Endothelial cell of umbilical vein (primary cell): ENCODE measurements around the gene CFAP161. TPM values are rescaled to one million over a fixed set of nuclear protein-coding genes. Genes with fewer than 3 reads are reported as not detected.

Source experiments
- BruUV-seq: library from RNA; stranded (reverse); fragments of 400-500 nt; replicated peaks from 2 replicates; lab custom pipeline; 2021; lab: Mats Ljungman, UMichigan
- CTCF ChIA-PET: fragments of 300-600, 350-600 bp; sonication (Branson Sonifier 250); formaldehyde crosslinking; loops from one replicate; lab custom pipeline; 2021; ENCODE audit warnings: antibody characterized with exemption, inconsistent platforms; lab: Charles Lee
- POLR2A ChIA-PET: fragments of 300-600, 350-600 bp; sonication (Branson Sonifier 250); formaldehyde crosslinking; loops from one replicate; lab custom pipeline; 2021; ENCODE audit warnings: antibody characterized with exemption, inconsistent platforms; lab: Charles Lee
- DNase-seq: peaks from one replicate; pipeline ENCODE4 v3.0.0-alpha.2; 2011; ENCODE audit warnings: low read depth, low spot score
- FAIRE-seq: peaks from 2 replicates; lab custom pipeline; 2011; peaks lifted over from hg19 to GRCh38; lab: Jason Lieb, UNC
- H2AFZ ChIP-seq: 2 replicates; pipeline ENCODE4 v1.6.0; 2012; ENCODE audit warnings: low read depth, low read length, control low read depth, inconsistent platforms
- H3K27ac ChIP-seq: 2 replicates; pipeline ENCODE4 v1.5.1; 2011; ENCODE audit warnings: low read depth, mild to moderate bottlenecking, control low read depth, low read length, moderate library complexity; ENCODE audit not compliant: insufficient read depth
- H3K27me3 ChIP-seq, 2 experiments: 2 replicates each; pipeline versions ENCODE4 v1.6.0 to v1.6.1; 2011; ENCODE audit warnings: low read length in 2 of 2, mixed read lengths in 1 of 2; ENCODE audit not compliant: control insufficient read depth in 2 of 2, insufficient read depth in 2 of 2
- H3K36me3 ChIP-seq, 2 experiments: 2 replicates in 1 of 2; 3 replicates in 1 of 2; pipeline ENCODE4 v1.5.1; 2011; ENCODE audit warnings: low read length in 2 of 2, mild to moderate bottlenecking in 1 of 2, moderate library complexity in 1 of 2; ENCODE audit not compliant: control insufficient read depth in 2 of 2, insufficient read depth in 2 of 2; ENCODE audit errors: extremely low read depth in 1 of 2
- H3K4me1 ChIP-seq: 3 replicates; pipeline ENCODE4 v1.5.1; 2011; ENCODE audit warnings: mild to moderate bottlenecking, low read length; ENCODE audit not compliant: control insufficient read depth, insufficient read depth; ENCODE audit errors: extremely low read depth
- H3K4me2 ChIP-seq: 2 replicates; pipeline ENCODE4 v1.6.1; 2011; ENCODE audit warnings: low read length, control low read depth, mixed read lengths; ENCODE audit not compliant: insufficient read depth
- H3K4me3 ChIP-seq, 3 experiments: fragments of 200-600 bp in 1 of 3; sonication (generic), shearing (Covaris generic) in 1 of 3; replicated peaks in 1 of 3; 2 replicates each; pipeline ENCODE4 v1.5.1; 2011 to 2016; ENCODE audit warnings: control low read depth in 3 of 3, low read length in 3 of 3, mild to moderate bottlenecking in 2 of 3, inconsistent platforms in 1 of 3, low read depth in 1 of 3, moderate library complexity in 1 of 3; ENCODE audit not compliant: insufficient read depth in 1 of 3
- H3K79me2 ChIP-seq: 2 replicates; pipeline ENCODE4 v1.6.0; 2012; ENCODE audit warnings: low read length, inconsistent platforms; ENCODE audit not compliant: control insufficient read depth, insufficient read depth
- H3K9ac ChIP-seq: replicated peaks from 2 replicates; pipeline ENCODE3; 2011; ENCODE audit warnings: low read length, control low read depth; ENCODE audit not compliant: insufficient read depth; ENCODE audit errors: extremely low read depth
- H3K9me1 ChIP-seq: replicated peaks from 3 replicates; pipeline ENCODE4 v1.6.0; 2011; ENCODE audit warnings: mild to moderate bottlenecking, low read length; ENCODE audit not compliant: control insufficient read depth, insufficient read depth; ENCODE audit errors: extremely low read depth
- H3K9me3 ChIP-seq: replicated peaks from 2 replicates; pipeline ENCODE4 v1.5.1; 2012; ENCODE audit warnings: low read length, inconsistent platforms; ENCODE audit not compliant: control insufficient read depth, insufficient read depth
- H4K20me1 ChIP-seq: replicated peaks from 2 replicates; pipeline ENCODE3; 2011; ENCODE audit warnings: mild to moderate bottlenecking, low read length; ENCODE audit not compliant: control insufficient read depth, insufficient read depth; ENCODE audit errors: extremely low read depth
- EZH2 ChIP-seq: IDR thresholded peaks from 2 replicates; pipeline ENCODE4 v1.6.1; 2012; ENCODE audit warnings: borderline replicate concordance, low read depth, mild to moderate bottlenecking, moderate library complexity, low read length, inconsistent platforms; ENCODE audit not compliant: severe bottlenecking
- FOS ChIP-seq: IDR thresholded peaks from 2 replicates; pipeline ENCODE4 v1.6.1; 2011; ENCODE audit warnings: mild to moderate bottlenecking, low read length, moderate library complexity, borderline replicate concordance; ENCODE audit not compliant: insufficient read depth
- GATA2 ChIP-seq: IDR thresholded peaks from 2 replicates; pipeline ENCODE4 v1.7.0; 2011; ENCODE audit warnings: low read depth, mild to moderate bottlenecking, moderate library complexity, mixed read lengths, low read length; ENCODE audit not compliant: insufficient read length, insufficient read depth
- JUN ChIP-seq: IDR thresholded peaks from 2 replicates; pipeline ENCODE4 v1.6.1; 2011; ENCODE audit warnings: borderline replicate concordance, low read depth; ENCODE audit not compliant: insufficient read length, insufficient read depth
- MYC ChIP-seq: IDR thresholded peaks from one replicate; pipeline ENCODE4 v1.6.1; 2011; ENCODE audit warnings: mild to moderate bottlenecking, low read depth, low read length
- POLR2A ChIP-seq: IDR thresholded peaks from 2 replicates; pipeline ENCODE4 v1.6.1; 2012; ENCODE audit warnings: low read depth, mild to moderate bottlenecking, control low read depth, low read length
- dilution Hi-C: fragments of 300-500 bp; cut with MboI; formaldehyde crosslinking; loops from one replicate; pipeline ENCODE4 v1.15.0; 2019; ENCODE audit warnings: low sequenced_read_pairs; ENCODE audit not compliant: extremely low pct_ligation_motif_present
- intact Hi-C: fragments of 100-400 bp; cut with micrococcal nuclease; formaldehyde crosslinking; loops from one replicate; pipeline ENCODE4 v1.10.0; 2022
- polyA plus RNA-seq, 4 experiments: library from polyadenylated mRNA; depleted of rRNA in 3 of 4; stranded (reverse) in 3 of 4; unstranded in 1 of 4; fragments of >200 nt; gene quantifications; 2 replicates each; pipeline versions ENCODE4 v1.2.1 to v1.2.3, GENCODE V29; 2011 to 2012; ENCODE audit warnings: missing spikeins in 1 of 4
- total RNA-seq: library from RNA; stranded (reverse); gene quantifications from 2 replicates; pipeline ENCODE4 v1.2.3, GENCODE V29; 2021
- TF ChIP-seq, protein P1 (sequence below), 2 donors: IDR thresholded peaks; 1 replicate in 1 of 2; 2 replicates in 1 of 2; pipeline ENCODE4 v1.5.1; 2011; ENCODE audit warnings: low read length in 2 of 2, mild to moderate bottlenecking in 2 of 2, moderate library complexity in 2 of 2, control low read depth in 1 of 2, inconsistent platforms in 1 of 2, low read depth in 1 of 2; ENCODE audit not compliant: insufficient read depth in 1 of 2; ENCODE audit errors: extremely low read depth in 1 of 2

The CFAP161 gene
- total and polyA plus RNA-seq, 2 donors (not counting 3 experiments of a cell fraction or from before 2014, with no cell fraction given): 0.08 TPM; not detected in 1

DNA sequence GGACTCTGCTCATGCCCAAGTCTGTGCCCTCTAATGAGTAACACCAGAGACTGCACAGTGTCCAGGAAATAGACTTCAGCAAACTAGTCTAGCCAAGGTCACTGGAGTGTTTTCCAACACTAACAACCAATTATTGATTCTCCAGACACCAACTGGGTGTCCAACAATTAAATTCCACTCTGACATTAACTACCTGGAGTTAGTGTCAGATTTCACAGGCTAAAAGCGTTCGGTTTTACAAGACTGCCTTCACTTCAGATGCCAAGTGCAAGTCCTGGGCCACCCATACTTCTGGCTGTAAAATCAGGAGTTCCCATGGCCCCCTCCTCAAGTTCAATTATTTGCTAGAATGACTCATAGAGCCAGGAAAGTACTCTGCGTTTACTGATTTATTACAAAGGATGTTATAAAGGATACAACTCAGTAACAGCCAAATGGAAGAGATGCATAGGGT, 20.8 kb upstream of the CFAP161 start:
- CTCF ChIA-PET: interaction anchor here (0.9 to 3.9 kb wide), 5 partner anchors 19 to 153 kb away, joined by 3 to 50 read pairs (median 4); no protein-coding TSS in a partner anchor
- intact Hi-C loops: no loop called here
- Histone ChIP-seq H3K4me3 (no peak overlapping the region), H4K20me1 (no peaks in the 10 kb centered on the region), H3K9me1 (no peaks in the 10 kb centered on the region), H3K4me2 (no peak overlapping the region), H3K4me1 (peaks cover 10% of the 10 kb centered on the region), H3K79me2 (no peaks in the 10 kb centered on the region), H3K9ac (no peak overlapping the region), H3K9me3 (no peaks in the 10 kb centered on the region), H3K27me3 (peaks cover 2 to 7% of the 10 kb centered on the region in 2 experiments), H3K27ac (no peak overlapping the region), H2AFZ (no peak overlapping the region), H3K36me3 (no peaks in the 10 kb centered on the region)
- FAIRE-seq (no peak), DNase-seq (peak; percentile 53)
- BruUV-seq: no TSS peak
- dilution Hi-C loops: no loop called here
- POLR2A ChIA-PET: no interaction called here
- TF ChIP-seq FOS: peak; percentile 22
- no peak for TF ChIP-seq MYC
- TF ChIP-seq, protein P1, sequence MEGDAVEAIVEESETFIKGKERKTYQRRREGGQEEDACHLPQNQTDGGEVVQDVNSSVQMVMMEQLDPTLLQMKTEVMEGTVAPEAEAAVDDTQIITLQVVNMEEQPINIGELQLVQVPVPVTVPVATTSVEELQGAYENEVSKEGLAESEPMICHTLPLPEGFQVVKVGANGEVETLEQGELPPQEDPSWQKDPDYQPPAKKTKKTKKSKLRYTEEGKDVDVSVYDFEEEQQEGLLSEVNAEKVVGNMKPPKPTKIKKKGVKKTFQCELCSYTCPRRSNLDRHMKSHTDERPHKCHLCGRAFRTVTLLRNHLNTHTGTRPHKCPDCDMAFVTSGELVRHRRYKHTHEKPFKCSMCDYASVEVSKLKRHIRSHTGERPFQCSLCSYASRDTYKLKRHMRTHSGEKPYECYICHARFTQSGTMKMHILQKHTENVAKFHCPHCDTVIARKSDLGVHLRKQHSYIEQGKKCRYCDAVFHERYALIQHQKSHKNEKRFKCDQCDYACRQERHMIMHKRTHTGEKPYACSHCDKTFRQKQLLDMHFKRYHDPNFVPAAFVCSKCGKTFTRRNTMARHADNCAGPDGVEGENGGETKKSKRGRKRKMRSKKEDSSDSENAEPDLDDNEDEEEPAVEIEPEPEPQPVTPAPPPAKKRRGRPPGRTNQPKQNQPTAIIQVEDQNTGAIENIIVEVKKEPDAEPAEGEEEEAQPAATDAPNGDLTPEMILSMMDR (IDR thresholded peaks at IDR 0.05; ENCODE audit: extremely low read depth in 1 of 2, insufficient read depth in 1 of 2, low read depth in 1 of 2, low read length in 2 of 2): no peak
- no peak for TF ChIP-seq JUN
- no peak for TF ChIP-seq GATA2
- no peak for TF ChIP-seq POLR2A
- TF ChIP-seq EZH2: no peak
